Astrocyte (in vitro differentiated cells and primary cell): ENCODE results near the gene BCAS1.

ENCODE experiments used
- CTCF ChIP-seq: IDR thresholded peaks from 2 replicates; pipeline ENCODE4 v1.5.1; 2011; ENCODE audit warnings: low read depth, mild to moderate bottlenecking, inconsistent platforms, low read length, moderate library complexity; ENCODE audit not compliant: insufficient read depth
- EZH2 ChIP-seq: IDR thresholded peaks from 2 replicates; pipeline ENCODE4 v1.6.1; 2012; ENCODE audit warnings: mild to moderate bottlenecking, low read length, inconsistent platforms; ENCODE audit not compliant: insufficient read depth

GRCh38 chr20:54048481-54048880, 21.9 kb downstream of the BCAS1 start:
- no peak for TF ChIP-seq CTCF
- no peak for TF ChIP-seq EZH2
